WTC11 (cell line): ENCODE data around the gene NSMCE3. TPM values are rescaled to one million over a fixed set of nuclear protein-coding genes. Genes with fewer than 3 reads are reported as not detected.

ENCODE experiments used
- ATAC-seq: fragments of 200-7000 bp; cut with Tn5 transposase; 2 replicates; pipeline ENCODE4 v1.10.0; 2021; ENCODE audit warnings: mild to moderate bottlenecking, moderate library complexity
- CTCF ChIA-PET: fragments of 300-600 bp; sonication (Branson Sonifier 250); formaldehyde crosslinking; loops from one replicate; lab custom pipeline; 2021; ENCODE audit warnings: antibody characterized with exemption; lab: Charles Lee
- POLR2A ChIA-PET: fragments of 350-600 bp; sonication (Branson Sonifier 250); formaldehyde crosslinking; loops from one replicate; lab custom pipeline; 2021; ENCODE audit warnings: antibody characterized with exemption; lab: Charles Lee
- DNase-seq: peaks from one replicate; pipeline ENCODE4 v3.0.0; 2021; ENCODE audit warnings: low spot score
- H3K27ac Mint-ChIP-seq: 2 replicates; pipeline ENCODE4 v1.8.0; 2021; ENCODE audit warnings: mixed read lengths
- H3K27me3 Mint-ChIP-seq: 2 replicates; pipeline ENCODE4 v1.8.0; 2021; ENCODE audit warnings: low read depth, mild to moderate bottlenecking, moderate library complexity, mixed read lengths
- H3K36me3 Mint-ChIP-seq: 2 replicates; pipeline ENCODE4 v1.8.0; 2021; ENCODE audit warnings: mixed read lengths
- H3K4me1 Mint-ChIP-seq: 2 replicates; pipeline ENCODE4 v1.8.0; 2022; ENCODE audit warnings: mixed read lengths
- H3K4me3 Mint-ChIP-seq: 2 replicates; pipeline ENCODE4 v1.8.0; 2021; ENCODE audit warnings: mild to moderate bottlenecking, moderate library complexity, mixed read lengths
- H3K9me3 Mint-ChIP-seq: 2 replicates; pipeline ENCODE4 v1.8.0; 2021; ENCODE audit warnings: mixed read lengths
- AR ChIP-seq: fragments of 250-450 bp; sonication (Bioruptor Pico); IDR thresholded peaks from 2 replicates; pipeline ENCODE4 v1.9.0; 2021; ENCODE audit warnings: mild to moderate bottlenecking
- CREB1 ChIP-seq: sonication (generic); formaldehyde crosslinking; IDR thresholded peaks from 2 replicates; pipeline ENCODE4 v1.8.0; 2023; ENCODE audit warnings: mild to moderate bottlenecking, missing genetic modification reagents
- NFYB ChIP-seq: sonication (generic); formaldehyde crosslinking; conservative IDR thresholded peaks from 2 replicates; pipeline ENCODE4 v1.8.0; 2022; ENCODE audit warnings: low read depth, missing genetic modification reagents
- NR3C1 ChIP-seq: sonication (generic); formaldehyde crosslinking; conservative IDR thresholded peaks from 2 replicates; pipeline ENCODE4 v1.8.1; 2023; ENCODE audit warnings: low read depth, mild to moderate bottlenecking, missing genetic modification reagents
- RELA ChIP-seq: sonication (generic); formaldehyde crosslinking; IDR thresholded peaks from 2 replicates; pipeline ENCODE4 v1.8.1; 2022; ENCODE audit warnings: missing genetic modification reagents, mild to moderate bottlenecking, borderline replicate concordance
- RORB ChIP-seq: fragments of 250-450 bp; sonication (Bioruptor Pico); IDR thresholded peaks from 2 replicates; pipeline ENCODE4 v1.9.0; 2021; ENCODE audit warnings: mild to moderate bottlenecking
- SMAD3 ChIP-seq: sonication (generic); formaldehyde crosslinking; IDR thresholded peaks from 2 replicates; pipeline ENCODE4 v1.8.0; 2022; ENCODE audit warnings: missing genetic modification reagents, mild to moderate bottlenecking, borderline replicate concordance
- SMAD4 ChIP-seq: sonication (generic); formaldehyde crosslinking; IDR thresholded peaks from 2 replicates; pipeline ENCODE4 v1.8.0; 2022; ENCODE audit warnings: mild to moderate bottlenecking, missing genetic modification reagents
- TCF7 ChIP-seq: sonication (generic); formaldehyde crosslinking; IDR thresholded peaks from 2 replicates; pipeline ENCODE4 v1.8.0; 2022; ENCODE audit warnings: mild to moderate bottlenecking, low read depth, missing genetic modification reagents, moderate library complexity
- TP53 ChIP-seq: sonication (generic); formaldehyde crosslinking; IDR thresholded peaks from 2 replicates; pipeline ENCODE4 v1.8.1; 2023; ENCODE audit warnings: mild to moderate bottlenecking, missing genetic modification reagents
- ZNF121 ChIP-seq: sonication (generic); formaldehyde crosslinking; IDR thresholded peaks from 2 replicates; pipeline ENCODE4 v1.8.0; 2023; ENCODE audit warnings: missing genetic modification reagents
- ZNF232 ChIP-seq: sonication (generic); formaldehyde crosslinking; IDR thresholded peaks from 2 replicates; pipeline ENCODE4 v1.8.0; 2022; ENCODE audit warnings: mild to moderate bottlenecking, missing genetic modification reagents
- ZNF263 ChIP-seq: sonication (generic); formaldehyde crosslinking; IDR thresholded peaks from 2 replicates; pipeline ENCODE4 v1.8.1; 2022; ENCODE audit warnings: low read depth, mild to moderate bottlenecking, moderate library complexity, missing genetic modification reagents
- ZNF416 ChIP-seq: fragments of 250-450 bp; sonication (Bioruptor Pico); IDR thresholded peaks from 2 replicates; pipeline ENCODE4 v1.9.0; 2021; ENCODE audit warnings: mild to moderate bottlenecking, inconsistent platforms
- ZNF425 ChIP-seq: fragments of 250-450 bp; sonication (Bioruptor Pico); conservative IDR thresholded peaks from 2 replicates; pipeline ENCODE4 v1.9.0; 2021; ENCODE audit warnings: mild to moderate bottlenecking
- ZNF671 ChIP-seq: fragments of 250-450 bp; sonication (Bioruptor Pico); IDR thresholded peaks from 2 replicates; pipeline ENCODE4 v1.8.0; 2021; ENCODE audit warnings: mild to moderate bottlenecking
- total RNA-seq: library from RNA; stranded (reverse); gene quantifications from 3 replicates; pipeline ENCODE4 v1.2.3, GENCODE V29; 2021
- TF ChIP-seq, protein P1 (sequence below): sonication (generic); formaldehyde crosslinking; IDR thresholded peaks from 2 replicates; pipeline ENCODE4 v1.8.0; 2023; ENCODE audit warnings: mild to moderate bottlenecking, missing genetic modification reagents
- TF ChIP-seq, protein P2 (sequence below): sonication (generic); formaldehyde crosslinking; IDR thresholded peaks from 2 replicates; pipeline ENCODE4 v1.8.1; 2022; ENCODE audit warnings: mild to moderate bottlenecking, moderate library complexity, missing genetic modification reagents
- TF ChIP-seq, protein P3 (sequence below): sonication (generic); formaldehyde crosslinking; IDR thresholded peaks from 2 replicates; pipeline ENCODE4 v1.8.1; 2022; ENCODE audit warnings: missing genetic modification reagents, borderline replicate concordance
- TF ChIP-seq, protein P4 (sequence below): sonication (generic); formaldehyde crosslinking; IDR thresholded peaks from 2 replicates; pipeline ENCODE4 v1.8.1; 2022; ENCODE audit warnings: low read depth, missing genetic modification reagents, borderline replicate concordance
- TF ChIP-seq, protein P5 (sequence below): sonication (generic); formaldehyde crosslinking; conservative IDR thresholded peaks from 2 replicates; pipeline ENCODE4 v1.8.1; 2022; ENCODE audit warnings: mild to moderate bottlenecking, missing genetic modification reagents

Gene NSMCE3
- total RNA-seq, 1 experiment from 2014 or later: 6.6 TPM

DNA sequence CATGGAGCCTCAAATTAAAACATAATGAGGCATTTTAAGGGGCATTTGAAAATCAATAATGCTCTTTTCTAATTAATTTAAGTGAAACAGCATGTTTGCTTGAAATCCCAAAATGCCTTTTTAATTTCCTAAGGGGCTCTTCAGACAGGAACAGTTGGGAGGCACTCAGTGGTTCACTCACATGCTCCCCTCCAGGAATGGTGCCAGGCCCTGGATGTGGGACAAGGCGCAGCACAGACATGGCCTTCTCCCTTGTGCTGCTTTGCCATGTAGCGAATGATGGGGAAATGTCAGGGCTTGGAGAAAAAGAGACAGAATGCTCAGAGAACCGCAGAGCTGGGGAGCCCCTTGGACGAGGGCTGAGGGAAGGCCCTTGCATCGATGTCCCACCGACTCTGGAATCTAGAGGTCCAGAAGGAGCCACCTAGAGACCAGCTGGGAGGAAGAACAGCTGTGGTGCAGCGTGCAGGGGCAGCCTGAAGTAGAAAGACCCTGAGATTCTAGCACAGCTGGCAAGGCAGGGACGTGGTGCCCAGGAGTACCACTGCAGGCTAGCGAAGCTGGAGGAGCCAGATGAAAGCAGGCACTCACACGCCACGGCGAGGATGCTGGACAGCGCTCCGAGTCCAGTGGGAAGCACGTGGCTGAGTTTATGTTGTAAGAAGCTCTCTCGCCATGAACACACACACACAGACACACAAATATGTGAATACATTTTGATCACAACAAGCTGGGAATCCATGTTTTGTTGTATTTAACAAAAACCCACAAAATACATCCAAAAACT is 27.0 kb downstream of the NSMCE3 start:
- H3K4me1 Mint-ChIP-seq: peaks cover 21% of the 10 kb centered on the region
- H3K4me3 Mint-ChIP-seq: no peak overlapping the region
- ChIA-PET POLR2A (no interaction called here), CTCF (interaction anchor here (1.2 kb wide), 1 partner anchor 103 kb away, joined by 6 read pairs; no protein-coding TSS in a partner anchor)
- TF ChIP-seq, protein P1, sequence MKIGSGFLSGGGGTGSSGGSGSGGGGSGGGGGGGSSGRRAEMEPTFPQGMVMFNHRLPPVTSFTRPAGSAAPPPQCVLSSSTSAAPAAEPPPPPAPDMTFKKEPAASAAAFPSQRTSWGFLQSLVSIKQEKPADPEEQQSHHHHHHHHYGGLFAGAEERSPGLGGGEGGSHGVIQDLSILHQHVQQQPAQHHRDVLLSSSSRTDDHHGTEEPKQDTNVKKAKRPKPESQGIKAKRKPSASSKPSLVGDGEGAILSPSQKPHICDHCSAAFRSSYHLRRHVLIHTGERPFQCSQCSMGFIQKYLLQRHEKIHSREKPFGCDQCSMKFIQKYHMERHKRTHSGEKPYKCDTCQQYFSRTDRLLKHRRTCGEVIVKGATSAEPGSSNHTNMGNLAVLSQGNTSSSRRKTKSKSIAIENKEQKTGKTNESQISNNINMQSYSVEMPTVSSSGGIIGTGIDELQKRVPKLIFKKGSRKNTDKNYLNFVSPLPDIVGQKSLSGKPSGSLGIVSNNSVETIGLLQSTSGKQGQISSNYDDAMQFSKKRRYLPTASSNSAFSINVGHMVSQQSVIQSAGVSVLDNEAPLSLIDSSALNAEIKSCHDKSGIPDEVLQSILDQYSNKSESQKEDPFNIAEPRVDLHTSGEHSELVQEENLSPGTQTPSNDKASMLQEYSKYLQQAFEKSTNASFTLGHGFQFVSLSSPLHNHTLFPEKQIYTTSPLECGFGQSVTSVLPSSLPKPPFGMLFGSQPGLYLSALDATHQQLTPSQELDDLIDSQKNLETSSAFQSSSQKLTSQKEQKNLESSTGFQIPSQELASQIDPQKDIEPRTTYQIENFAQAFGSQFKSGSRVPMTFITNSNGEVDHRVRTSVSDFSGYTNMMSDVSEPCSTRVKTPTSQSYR: no peak
- TF ChIP-seq, protein P2, sequence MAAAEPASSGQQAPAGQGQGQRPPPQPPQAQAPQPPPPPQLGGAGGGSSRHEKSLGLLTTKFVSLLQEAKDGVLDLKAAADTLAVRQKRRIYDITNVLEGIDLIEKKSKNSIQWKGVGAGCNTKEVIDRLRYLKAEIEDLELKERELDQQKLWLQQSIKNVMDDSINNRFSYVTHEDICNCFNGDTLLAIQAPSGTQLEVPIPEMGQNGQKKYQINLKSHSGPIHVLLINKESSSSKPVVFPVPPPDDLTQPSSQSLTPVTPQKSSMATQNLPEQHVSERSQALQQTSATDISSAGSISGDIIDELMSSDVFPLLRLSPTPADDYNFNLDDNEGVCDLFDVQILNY: no peak
- TF ChIP-seq, protein P3, sequence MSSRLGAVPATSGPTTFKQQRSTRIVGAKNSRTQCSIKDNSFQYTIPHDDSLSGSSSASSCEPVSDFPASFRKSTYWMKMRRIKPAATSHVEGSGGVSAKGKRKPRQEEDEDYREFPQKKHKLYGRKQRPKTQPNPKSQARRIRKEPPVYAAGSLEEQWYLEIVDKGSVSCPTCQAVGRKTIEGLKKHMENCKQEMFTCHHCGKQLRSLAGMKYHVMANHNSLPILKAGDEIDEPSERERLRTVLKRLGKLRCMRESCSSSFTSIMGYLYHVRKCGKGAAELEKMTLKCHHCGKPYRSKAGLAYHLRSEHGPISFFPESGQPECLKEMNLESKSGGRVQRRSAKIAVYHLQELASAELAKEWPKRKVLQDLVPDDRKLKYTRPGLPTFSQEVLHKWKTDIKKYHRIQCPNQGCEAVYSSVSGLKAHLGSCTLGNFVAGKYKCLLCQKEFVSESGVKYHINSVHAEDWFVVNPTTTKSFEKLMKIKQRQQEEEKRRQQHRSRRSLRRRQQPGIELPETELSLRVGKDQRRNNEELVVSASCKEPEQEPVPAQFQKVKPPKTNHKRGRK (CRISPR knock-in tag): no peak
- TF ChIP-seq RORB (CRISPR knock-in tag): no peak
- no peak for TF ChIP-seq TP53 (CRISPR knock-in tag)
- TF ChIP-seq CREB1 (CRISPR knock-in tag): no peak
- TF ChIP-seq RELA (CRISPR knock-in tag): no peak
- ATAC-seq: no peak
- H3K27ac Mint-ChIP-seq: no peak overlapping the region
- no peaks in the 10 kb centered on the region for H3K9me3 Mint-ChIP-seq
- no peaks in the 10 kb centered on the region for H3K36me3 Mint-ChIP-seq
- DNase-seq: no peak
- H3K27me3 Mint-ChIP-seq: no peaks in the 10 kb centered on the region

GRCh38 chr15:29241207-29241606 is 28.4 kb downstream of the NSMCE3 start:
- POLR2A ChIA-PET: no interaction called here
- TF ChIP-seq ZNF425 (CRISPR knock-in tag): no peak
- TF ChIP-seq AR: no peak
- no peak for TF ChIP-seq SMAD3
- no peak for TF ChIP-seq ZNF671 (CRISPR knock-in tag)
- TF ChIP-seq NR3C1 (CRISPR knock-in tag): no peak
- TF ChIP-seq TCF7 (CRISPR knock-in tag): no peak
- TF ChIP-seq ZNF232 (CRISPR knock-in tag): no peak
- TF ChIP-seq, protein P4, sequence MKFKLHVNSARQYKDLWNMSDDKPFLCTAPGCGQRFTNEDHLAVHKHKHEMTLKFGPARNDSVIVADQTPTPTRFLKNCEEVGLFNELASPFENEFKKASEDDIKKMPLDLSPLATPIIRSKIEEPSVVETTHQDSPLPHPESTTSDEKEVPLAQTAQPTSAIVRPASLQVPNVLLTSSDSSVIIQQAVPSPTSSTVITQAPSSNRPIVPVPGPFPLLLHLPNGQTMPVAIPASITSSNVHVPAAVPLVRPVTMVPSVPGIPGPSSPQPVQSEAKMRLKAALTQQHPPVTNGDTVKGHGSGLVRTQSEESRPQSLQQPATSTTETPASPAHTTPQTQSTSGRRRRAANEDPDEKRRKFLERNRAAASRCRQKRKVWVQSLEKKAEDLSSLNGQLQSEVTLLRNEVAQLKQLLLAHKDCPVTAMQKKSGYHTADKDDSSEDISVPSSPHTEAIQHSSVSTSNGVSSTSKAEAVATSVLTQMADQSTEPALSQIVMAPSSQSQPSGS (CRISPR knock-in tag): no peak
- TF ChIP-seq SMAD4 (CRISPR knock-in tag): no peak
- TF ChIP-seq ZNF416: no peak
- TF ChIP-seq, protein P5, sequence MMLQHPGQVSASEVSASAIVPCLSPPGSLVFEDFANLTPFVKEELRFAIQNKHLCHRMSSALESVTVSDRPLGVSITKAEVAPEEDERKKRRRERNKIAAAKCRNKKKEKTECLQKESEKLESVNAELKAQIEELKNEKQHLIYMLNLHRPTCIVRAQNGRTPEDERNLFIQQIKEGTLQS: no peak
- TF ChIP-seq ZNF263 (CRISPR knock-in tag): no peak
- no peak for TF ChIP-seq ZNF121 (CRISPR knock-in tag)
- TF ChIP-seq NFYB: no peak

More at GRCh38 chr15:29241207-29241606, 28.4 kb downstream of the NSMCE3 start:
- H3K36me3 Mint-ChIP-seq: no peaks in the 10 kb centered on the region
- H3K9me3 Mint-ChIP-seq: peaks cover under 1% of the 10 kb centered on the region
- no peak for ATAC-seq
- H3K27me3 Mint-ChIP-seq: no peaks in the 10 kb centered on the region
- DNase-seq: no peak
- H3K4me1 Mint-ChIP-seq: peaks cover 21% of the 10 kb centered on the region
- no peak overlapping the region for H3K4me3 Mint-ChIP-seq
- CTCF ChIA-PET: no interaction called here
- H3K27ac Mint-ChIP-seq: no peak overlapping the region
